GM19328 (cell line): ENCODE data around the gene RASGRF2.
A peak's percentile ranks its signal among the peaks of the same experiment; 100 is the strongest.

Source experiments
- ATAC-seq: cut with Tn5 transposase; IDR thresholded peaks from one replicate; pipeline ENCODE4 v1.9.1; 2021; ENCODE audit warnings: mild to moderate bottlenecking, moderate library complexity; ENCODE audit not compliant: unreplicated experiment

Gene RASGRF2

GRCh38 chr5:81132381-81132780 lies 172.2 kb downstream of the RASGRF2 start:
- no peak for ATAC-seq

- ATAC-seq, result no peak
Measured at GRCh38 chr5:81134066-81134465, 173.9 kb downstream of the RASGRF2 start.

GRCh38 chr5:81134566-81134965 lies 174.4 kb downstream of the RASGRF2 start:
- no peak for ATAC-seq

GRCh38 chr5:81136557-81136956 lies 176.4 kb downstream of the RASGRF2 start:
- no peak for ATAC-seq

GRCh38 chr5:81137833-81138232 lies 177.7 kb downstream of the RASGRF2 start:
- ATAC-seq, result no peak

- no peak for ATAC-seq
Measured at GRCh38 chr5:81140441-81140840, 180.3 kb downstream of the RASGRF2 start.

- ATAC-seq, result no peak
Measured at GRCh38 chr5:81140943-81141342, 180.8 kb downstream of the RASGRF2 start.

- no peak for ATAC-seq
Measured at GRCh38 chr5:81142108-81142507, 181.9 kb downstream of the RASGRF2 start.

GRCh38 chr5:81145329-81145935 lies 185.3 kb downstream of the RASGRF2 start:
- ATAC-seq, result no peak

- ATAC-seq, result no peak
Measured at GRCh38 chr5:81146031-81146430, 185.9 kb downstream of the RASGRF2 start.

GRCh38 chr5:81147011-81147885 lies 187.1 kb downstream of the RASGRF2 start:
- no peak for ATAC-seq

- no peak for ATAC-seq
Measured at GRCh38 chr5:81147886-81148571, 187.9 kb downstream of the RASGRF2 start.

- no peak for ATAC-seq
Measured at GRCh38 chr5:81151546-81151945, 191.4 kb downstream of the RASGRF2 start.

- no peak for ATAC-seq
Measured at GRCh38 chr5:81154725-81155124, 194.6 kb downstream of the RASGRF2 start.

GRCh38 chr5:81156732-81157131 lies 196.6 kb downstream of the RASGRF2 start:
- no peak for ATAC-seq

- peak; percentile 49 for ATAC-seq
Measured at GRCh38 chr5:81161012-81161601, 200.9 kb downstream of the RASGRF2 start.

- ATAC-seq, result no peak
Measured at GRCh38 chr5:81162501-81162900, 202.3 kb downstream of the RASGRF2 start.

GRCh38 chr5:81163651-81164050 lies 203.5 kb downstream of the RASGRF2 start:
- no peak for ATAC-seq

GRCh38 chr5:81164476-81164875 lies 204.3 kb downstream of the RASGRF2 start:
- no peak for ATAC-seq

GRCh38 chr5:81164936-81165335 lies 204.8 kb downstream of the RASGRF2 start:
- ATAC-seq, result no peak

GRCh38 chr5:81165493-81166119 lies 205.4 kb downstream of the RASGRF2 start:
- ATAC-seq, result peak; percentile 81
